Amygdala (tissue), 56 donors: ENCODE results near the gene TRIP13.
"Not testable (repeated sequence)": the region's sequence is repeated elsewhere in the genome, so short reads cannot be mapped to it uniquely, and the experiment has no call there.

Experiments
- DNase-seq, 56 donors: peaks; one replicate each; lab custom pipeline; 2025; lab: John Stamatoyannopoulos, UW

The TRIP13 gene

GRCh38 chr5:870956-871355 is 21.7 kb upstream of the TRIP13 start:
- no peak for DNase-seq

GRCh38 chr5:871596-872298 is 20.9 kb upstream of the TRIP13 start:
- no peak for DNase-seq

- no peak for DNase-seq
Observed at GRCh38 chr5:872301-872700, 20.4 kb upstream of the TRIP13 start.

- DNase-seq, result no peak
Observed at GRCh38 chr5:873328-873727, 19.4 kb upstream of the TRIP13 start.

GRCh38 chr5:875931-876330 is 16.8 kb upstream of the TRIP13 start:
- DNase-seq, result no peak

- no peak for DNase-seq
Observed at GRCh38 chr5:876398-877365, 16.0 kb upstream of the TRIP13 start.

- DNase-seq, result no peak
Observed at GRCh38 chr5:878125-878524, 14.6 kb upstream of the TRIP13 start.

GRCh38 chr5:878677-879076 is 14.0 kb upstream of the TRIP13 start:
- DNase-seq, result not testable (repeated sequence)

GRCh38 chr5:880816-881550 is 11.7 kb upstream of the TRIP13 start:
- no peak for DNase-seq

- no peak for DNase-seq
Observed at GRCh38 chr5:881551-881935, 11.1 kb upstream of the TRIP13 start.

- no peak for DNase-seq
Observed at GRCh38 chr5:882253-883183, 10.2 kb upstream of the TRIP13 start.

- peak in 27 of 56 donors; percentile 15 to 55 (median 31) for DNase-seq
Observed at GRCh38 chr5:883475-884181, 9.1 kb upstream of the TRIP13 start.

GRCh38 chr5:884345-885126 is 8.1 kb upstream of the TRIP13 start:
- no peak for DNase-seq

- DNase-seq, result no peak
Observed at GRCh38 chr5:885127-885442, 7.6 kb upstream of the TRIP13 start.

- peak in 25 of 56 donors; percentile 4 to 56 (median 32) for DNase-seq
Observed at GRCh38 chr5:885529-885928, 7.2 kb upstream of the TRIP13 start.

GRCh38 chr5:886036-886435 is 6.6 kb upstream of the TRIP13 start:
- DNase-seq, result no peak

- DNase-seq, result no peak
Observed at GRCh38 chr5:886716-887325, 5.9 kb upstream of the TRIP13 start.

- no peak for DNase-seq
Observed at GRCh38 chr5:887947-888637, 4.6 kb upstream of the TRIP13 start.
